HepG2 (cell line): ENCODE data around the gene NAE1. TPM values are rescaled to one million over a fixed set of nuclear protein-coding genes. Genes with fewer than 3 reads are reported as not detected.

Experiments used
- EED ChIP-seq: sonication (generic); formaldehyde crosslinking; IDR thresholded peaks from 2 replicates; pipeline ENCODE4 v1.5.0; 2020; ENCODE audit warnings: mild to moderate bottlenecking, missing genetic modification reagents
- MTA1 ChIP-seq: sonication (generic); formaldehyde crosslinking; IDR thresholded peaks from 2 replicates; pipeline ENCODE4 v1.4.0; 2020; ENCODE audit warnings: missing genetic modification reagents, mild to moderate bottlenecking, borderline replicate concordance
- SSRP1 ChIP-seq: IDR thresholded peaks from 2 replicates; pipeline ENCODE4 v1.6.1; 2016; ENCODE audit warnings: control low read depth
- ZNF101 ChIP-seq: sonication (generic); formaldehyde crosslinking; IDR thresholded peaks from 2 replicates; pipeline ENCODE4 v1.4.0; 2020; ENCODE audit warnings: mild to moderate bottlenecking, low read depth, missing genetic modification reagents, borderline replicate concordance
- ZNF138 ChIP-seq: sonication (generic); formaldehyde crosslinking; IDR thresholded peaks from 2 replicates; pipeline ENCODE4 v1.5.0; 2020; ENCODE audit warnings: mild to moderate bottlenecking, low read depth, missing genetic modification reagents
- polyA plus RNA-seq, 8 experiments: library from polyadenylated mRNA; depleted of rRNA in 3 of 8; stranded (reverse) in 7 of 8; unstranded in 1 of 8; fragments of >200 nt; fragmentation: Illumina TruSeq in 4 of 8; extraction: Trizol in 4 of 8; gene quantifications; 2 replicates each; pipeline versions ENCODE4 v1.2.1 to v1.2.3, GENCODE V29; 2011 to 2016; ENCODE audit warnings: low read depth in 4 of 8, missing spikeins in 1 of 8, mixed read lengths in 1 of 8; ENCODE audit not compliant: insufficient read depth in 1 of 8
- total RNA-seq, 5 experiments: library from RNA; depleted of rRNA; stranded (reverse); fragments of >200 nt; fragmentation: Illumina TruSeq; extraction: Trizol; gene quantifications; 2 replicates each; pipeline ENCODE4 v1.2.3, GENCODE V29; 2016; ENCODE audit warnings: low read depth in 1 of 5
- TF ChIP-seq, protein P1 (sequence below): sonication (generic); formaldehyde crosslinking; IDR thresholded peaks from 2 replicates; pipeline ENCODE4 v1.5.0; 2020; ENCODE audit warnings: mild to moderate bottlenecking, missing genetic modification reagents, borderline replicate concordance
- TF ChIP-seq, protein P2 (sequence below): IDR thresholded peaks from 2 replicates; pipeline ENCODE4 v1.6.1; 2018; ENCODE audit warnings: missing genetic modification reagents
- TF ChIP-seq, protein P3 (sequence below): sonication (generic); formaldehyde crosslinking; IDR thresholded peaks from 2 replicates; pipeline ENCODE4 v1.8.0; 2022; ENCODE audit warnings: mild to moderate bottlenecking, missing genetic modification reagents, moderate library complexity

The NAE1 gene
- total and polyA plus RNA-seq, 2 of the 13 experiments (the other 11 are each of a cell fraction or from before 2014, with no cell fraction given) = 95.7 to 206 TPM

DNA sequence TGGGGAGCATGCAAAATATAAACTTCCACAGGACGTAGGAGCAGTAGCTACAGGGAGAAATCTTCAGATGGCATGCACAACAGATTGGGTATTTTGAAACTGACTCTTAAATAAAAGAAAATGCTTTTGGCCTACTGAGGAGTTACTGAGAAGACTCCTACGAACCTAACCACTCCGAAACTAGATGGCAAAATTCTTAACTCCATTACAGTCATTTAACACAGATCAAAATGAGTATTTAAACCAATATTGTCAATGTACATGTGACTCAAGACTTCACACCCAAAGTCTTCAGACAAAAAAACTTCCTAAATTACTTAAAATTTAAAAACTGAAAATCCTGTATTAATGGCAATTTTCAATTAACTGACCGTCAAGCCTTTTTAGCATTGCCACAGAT, 21.0 kb downstream of the NAE1 start (continued):
- TF ChIP-seq, protein P1, sequence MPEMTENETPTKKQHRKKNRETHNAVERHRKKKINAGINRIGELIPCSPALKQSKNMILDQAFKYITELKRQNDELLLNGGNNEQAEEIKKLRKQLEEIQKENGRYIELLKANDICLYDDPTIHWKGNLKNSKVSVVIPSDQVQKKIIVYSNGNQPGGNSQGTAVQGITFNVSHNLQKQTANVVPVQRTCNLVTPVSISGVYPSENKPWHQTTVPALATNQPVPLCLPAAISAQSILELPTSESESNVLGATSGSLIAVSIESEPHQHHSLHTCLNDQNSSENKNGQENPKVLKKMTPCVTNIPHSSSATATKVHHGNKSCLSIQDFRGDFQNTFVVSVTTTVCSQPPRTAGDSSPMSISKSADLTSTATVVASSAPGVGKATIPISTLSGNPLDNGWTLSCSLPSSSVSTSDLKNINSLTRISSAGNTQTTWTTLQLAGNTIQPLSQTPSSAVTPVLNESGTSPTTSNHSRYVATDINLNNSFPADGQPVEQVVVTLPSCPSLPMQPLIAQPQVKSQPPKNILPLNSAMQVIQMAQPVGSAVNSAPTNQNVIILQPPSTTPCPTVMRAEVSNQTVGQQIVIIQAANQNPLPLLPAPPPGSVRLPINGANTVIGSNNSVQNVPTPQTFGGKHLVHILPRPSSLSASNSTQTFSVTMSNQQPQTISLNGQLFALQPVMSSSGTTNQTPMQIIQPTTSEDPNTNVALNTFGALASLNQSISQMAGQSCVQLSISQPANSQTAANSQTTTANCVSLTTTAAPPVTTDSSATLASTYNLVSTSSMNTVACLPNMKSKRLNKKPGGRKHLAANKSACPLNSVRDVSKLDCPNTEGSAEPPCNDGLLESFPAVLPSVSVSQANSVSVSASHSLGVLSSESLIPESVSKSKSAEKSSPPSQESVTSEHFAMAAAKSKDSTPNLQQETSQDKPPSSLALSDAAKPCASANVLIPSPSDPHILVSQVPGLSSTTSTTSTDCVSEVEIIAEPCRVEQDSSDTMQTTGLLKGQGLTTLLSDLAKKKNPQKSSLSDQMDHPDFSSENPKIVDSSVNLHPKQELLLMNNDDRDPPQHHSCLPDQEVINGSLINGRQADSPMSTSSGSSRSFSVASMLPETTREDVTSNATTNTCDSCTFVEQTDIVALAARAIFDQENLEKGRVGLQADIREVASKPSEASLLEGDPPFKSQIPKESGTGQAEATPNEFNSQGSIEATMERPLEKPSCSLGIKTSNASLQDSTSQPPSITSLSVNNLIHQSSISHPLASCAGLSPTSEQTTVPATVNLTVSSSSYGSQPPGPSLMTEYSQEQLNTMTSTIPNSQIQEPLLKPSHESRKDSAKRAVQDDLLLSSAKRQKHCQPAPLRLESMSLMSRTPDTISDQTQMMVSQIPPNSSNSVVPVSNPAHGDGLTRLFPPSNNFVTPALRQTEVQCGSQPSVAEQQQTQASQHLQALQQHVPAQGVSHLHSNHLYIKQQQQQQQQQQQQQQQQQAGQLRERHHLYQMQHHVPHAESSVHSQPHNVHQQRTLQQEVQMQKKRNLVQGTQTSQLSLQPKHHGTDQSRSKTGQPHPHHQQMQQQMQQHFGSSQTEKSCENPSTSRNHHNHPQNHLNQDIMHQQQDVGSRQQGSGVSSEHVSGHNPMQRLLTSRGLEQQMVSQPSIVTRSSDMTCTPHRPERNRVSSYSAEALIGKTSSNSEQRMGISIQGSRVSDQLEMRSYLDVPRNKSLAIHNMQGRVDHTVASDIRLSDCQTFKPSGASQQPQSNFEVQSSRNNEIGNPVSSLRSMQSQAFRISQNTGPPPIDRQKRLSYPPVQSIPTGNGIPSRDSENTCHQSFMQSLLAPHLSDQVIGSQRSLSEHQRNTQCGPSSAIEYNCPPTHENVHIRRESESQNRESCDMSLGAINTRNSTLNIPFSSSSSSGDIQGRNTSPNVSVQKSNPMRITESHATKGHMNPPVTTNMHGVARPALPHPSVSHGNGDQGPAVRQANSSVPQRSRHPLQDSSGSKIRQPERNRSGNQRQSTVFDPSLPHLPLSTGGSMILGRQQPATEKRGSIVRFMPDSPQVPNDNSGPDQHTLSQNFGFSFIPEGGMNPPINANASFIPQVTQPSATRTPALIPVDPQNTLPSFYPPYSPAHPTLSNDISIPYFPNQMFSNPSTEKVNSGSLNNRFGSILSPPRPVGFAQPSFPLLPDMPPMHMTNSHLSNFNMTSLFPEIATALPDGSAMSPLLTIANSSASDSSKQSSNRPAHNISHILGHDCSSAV = no peak
- TF ChIP-seq, protein P2, sequence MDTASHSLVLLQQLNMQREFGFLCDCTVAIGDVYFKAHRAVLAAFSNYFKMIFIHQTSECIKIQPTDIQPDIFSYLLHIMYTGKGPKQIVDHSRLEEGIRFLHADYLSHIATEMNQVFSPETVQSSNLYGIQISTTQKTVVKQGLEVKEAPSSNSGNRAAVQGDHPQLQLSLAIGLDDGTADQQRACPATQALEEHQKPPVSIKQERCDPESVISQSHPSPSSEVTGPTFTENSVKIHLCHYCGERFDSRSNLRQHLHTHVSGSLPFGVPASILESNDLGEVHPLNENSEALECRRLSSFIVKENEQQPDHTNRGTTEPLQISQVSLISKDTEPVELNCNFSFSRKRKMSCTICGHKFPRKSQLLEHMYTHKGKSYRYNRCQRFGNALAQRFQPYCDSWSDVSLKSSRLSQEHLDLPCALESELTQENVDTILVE (CRISPR knock-in tag) = no peak
- TF ChIP-seq SSRP1 (CRISPR knock-in tag) (no peak), ZNF101 (CRISPR knock-in tag) (no peak), MTA1 (no peak), ZNF138 (CRISPR knock-in tag) (no peak), EED (no peak)
- TF ChIP-seq, protein P3, sequence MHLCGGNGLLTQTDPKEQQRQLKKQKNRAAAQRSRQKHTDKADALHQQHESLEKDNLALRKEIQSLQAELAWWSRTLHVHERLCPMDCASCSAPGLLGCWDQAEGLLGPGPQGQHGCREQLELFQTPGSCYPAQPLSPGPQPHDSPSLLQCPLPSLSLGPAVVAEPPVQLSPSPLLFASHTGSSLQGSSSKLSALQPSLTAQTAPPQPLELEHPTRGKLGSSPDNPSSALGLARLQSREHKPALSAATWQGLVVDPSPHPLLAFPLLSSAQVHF (CRISPR knock-in tag) = no peak
